Myocyte (in vitro differentiated cells): ENCODE data around the gene TADA2A. TPM values are rescaled to one million over a fixed set of nuclear protein-coding genes. Genes with fewer than 3 reads are reported as not detected.
A peak's percentile ranks its signal among the peaks of the same experiment; 100 is the strongest.

Experiments
- DNase-seq: peaks from one replicate; pipeline ENCODE4 v3.0.0-alpha.2; 2012; ENCODE audit warnings: low read depth
- total RNA-seq: library from RNA; depleted of rRNA; stranded (reverse); fragments of >200 nt; gene quantifications from 2 replicates; pipeline ENCODE4 v1.2.3, GENCODE V29; 2014

Gene TADA2A
- total RNA-seq, 1 donor from 2014 or later = 10.6 TPM

- peak; percentile 78 for DNase-seq
Measured at GRCh38 chr17:37458805-37459204, 52.1 kb downstream of the TADA2A start.

- DNase-seq = peak; percentile 55
Measured at GRCh38 chr17:37461668-37462067, 55.0 kb downstream of the TADA2A start.

GRCh38 chr17:37462492-37462891 is 55.8 kb downstream of the TADA2A start:
- DNase-seq = no peak

- no peak for DNase-seq
Measured at GRCh38 chr17:37463039-37463438, 56.4 kb downstream of the TADA2A start.

GRCh38 chr17:37465069-37465616 is 58.5 kb downstream of the TADA2A start:
- DNase-seq = peak; percentile 14

- no peak for DNase-seq
Measured at GRCh38 chr17:37466471-37466870, 59.8 kb downstream of the TADA2A start.

- no peak for DNase-seq
Measured at GRCh38 chr17:37470181-37470580, 63.5 kb downstream of the TADA2A start.

- no peak for DNase-seq
Measured at GRCh38 chr17:37475731-37476420, 69.2 kb downstream of the TADA2A start.

GRCh38 chr17:37476431-37477120 is 69.9 kb downstream of the TADA2A start:
- peak; percentile 72 for DNase-seq

- DNase-seq = peak; percentile 56
Measured at GRCh38 chr17:37478187-37478586, 71.5 kb downstream of the TADA2A start.

- no peak for DNase-seq
Measured at GRCh38 chr17:37479025-37479424, 72.3 kb downstream of the TADA2A start.

GRCh38 chr17:37480427-37480826 is 73.7 kb downstream of the TADA2A start:
- DNase-seq = no peak

- no peak for DNase-seq
Measured at GRCh38 chr17:37481001-37481665, 74.4 kb downstream of the TADA2A start.

- peak; percentile 78 for DNase-seq
Measured at GRCh38 chr17:37483311-37484039, 76.8 kb downstream of the TADA2A start.

GRCh38 chr17:37485938-37486570 is 79.4 kb downstream of the TADA2A start:
- DNase-seq = no peak

- peak; percentile 82 for DNase-seq
Measured at GRCh38 chr17:37488009-37488604, 81.4 kb downstream of the TADA2A start.

GRCh38 chr17:37488607-37489196 is 82.0 kb downstream of the TADA2A start:
- DNase-seq = peak; percentile 84

GRCh38 chr17:37489197-37490001 is 82.7 kb downstream of the TADA2A start, which contains the start of gene DUSP14:
Gene DUSP14 (plus strand): TSS chr17:37489891. CDS start chr17:37512273, 22,382 bp downstream.
- DNase-seq = peak; percentile 86

- DNase-seq = peak; percentile 76
Measured at GRCh38 chr17:37490022-37490587, 83.4 kb downstream of the TADA2A start.
